Liver (tissue), 9 donors: ENCODE measurements around the gene RHOG. TPM values are rescaled to one million over a fixed set of nuclear protein-coding genes. Genes with fewer than 3 reads are reported as not detected.

Experiments
- DNase-seq: peaks from one replicate; pipeline ENCODE4 v3.0.0-alpha.2; 2017; ENCODE audit warnings: low spot score
- H3K27ac ChIP-seq, 2 donors: one replicate each; pipeline ENCODE4 v1.7.0; 2013; ENCODE audit warnings: inconsistent platforms in 2 of 2, low read length in 2 of 2, control low read depth in 1 of 2, low read depth in 1 of 2, mild to moderate bottlenecking in 1 of 2
- H3K27me3 ChIP-seq, 4 donors: one replicate each; pipeline versions ENCODE4 v1.6.1 to v1.7.0; 2013; ENCODE audit warnings: low read length in 3 of 4, inconsistent platforms in 1 of 4, mild to moderate bottlenecking in 1 of 4, moderate library complexity in 1 of 4; ENCODE audit not compliant: control insufficient read depth in 4 of 4, insufficient read depth in 4 of 4
- H3K36me3 ChIP-seq, 4 donors: one replicate each; pipeline versions ENCODE4 v1.6.1 to v1.7.0; 2013; ENCODE audit warnings: low read length in 3 of 4, mild to moderate bottlenecking in 3 of 4, low read depth in 1 of 4, moderate library complexity in 1 of 4; ENCODE audit not compliant: control insufficient read depth in 4 of 4, insufficient read depth in 3 of 4
- H3K4me1 ChIP-seq, 4 donors: one replicate each; pipeline versions ENCODE4 v1.6.1 to v1.7.0; 2013; ENCODE audit warnings: low read length in 3 of 4, mild to moderate bottlenecking in 3 of 4, moderate library complexity in 1 of 4; ENCODE audit not compliant: control insufficient read depth in 4 of 4, insufficient read depth in 4 of 4
- H3K4me3 ChIP-seq, 3 donors: one replicate each; pipeline versions ENCODE4 v1.6.1 to v1.7.0; 2013; ENCODE audit warnings: low read length in 3 of 3, control low read depth in 1 of 3, low read depth in 1 of 3, mild to moderate bottlenecking in 1 of 3
- H3K9ac ChIP-seq, 2 donors: one replicate each; pipeline ENCODE4 v1.7.0; 2013; ENCODE audit warnings: low read length in 2 of 2, mild to moderate bottlenecking in 2 of 2, moderate library complexity in 2 of 2, control low read depth in 1 of 2, low read depth in 1 of 2
- H3K9me3 ChIP-seq, 4 donors: one replicate each; pipeline versions ENCODE4 v1.6.1 to v1.7.0; 2013; ENCODE audit warnings: low read length in 3 of 4; ENCODE audit not compliant: control insufficient read depth in 4 of 4
- EGR1 ChIP-seq, 2 donors: IDR thresholded peaks; 2 replicates each; pipeline ENCODE4 v1.6.1; 2016 to 2018; ENCODE audit warnings: antibody characterized with exemption in 2 of 2, low read depth in 2 of 2
- FOXA1 ChIP-seq: IDR thresholded peaks from 2 replicates; pipeline ENCODE4 v1.6.1; 2016; ENCODE audit warnings: antibody characterized with exemption
- FOXA2 ChIP-seq: IDR thresholded peaks from 2 replicates; pipeline ENCODE4 v1.6.1; 2016; ENCODE audit warnings: antibody characterized with exemption
- GABPA ChIP-seq, 2 donors: IDR thresholded peaks in 1 of 2; conservative IDR thresholded peaks in 1 of 2; 2 replicates each; pipeline ENCODE4 v1.6.1; 2016; ENCODE audit warnings: antibody characterized with exemption in 2 of 2, mild to moderate bottlenecking in 1 of 2, moderate library complexity in 1 of 2
- HNF4A ChIP-seq, 2 donors: conservative IDR thresholded peaks; 2 replicates each; pipeline ENCODE4 v1.6.1; 2016; ENCODE audit warnings: antibody characterized with exemption in 2 of 2, mild to moderate bottlenecking in 2 of 2
- HNF4G ChIP-seq: IDR thresholded peaks from 2 replicates; pipeline ENCODE4 v1.6.1; 2016; ENCODE audit warnings: antibody characterized with exemption
- JUND ChIP-seq, 2 donors: IDR thresholded peaks; 2 replicates each; pipeline ENCODE4 v1.6.1; 2016; ENCODE audit warnings: antibody characterized with exemption in 2 of 2
- NR2F2 ChIP-seq: IDR thresholded peaks from 2 replicates; pipeline ENCODE4 v1.6.1; 2016; ENCODE audit warnings: antibody characterized with exemption
- RAD21 ChIP-seq, 2 donors: IDR thresholded peaks; 2 replicates each; pipeline ENCODE4 v1.6.1; 2016; ENCODE audit warnings: antibody characterized with exemption in 2 of 2, mild to moderate bottlenecking in 2 of 2
- RXRA ChIP-seq, 2 donors: IDR thresholded peaks; 2 replicates each; pipeline ENCODE4 v1.6.1; 2017 to 2018; ENCODE audit warnings: antibody characterized with exemption in 2 of 2, mild to moderate bottlenecking in 1 of 2
- SP1 ChIP-seq: IDR thresholded peaks from 2 replicates; pipeline ENCODE4 v1.6.1; 2018; ENCODE audit warnings: antibody characterized with exemption, mild to moderate bottlenecking
- TAF1 ChIP-seq: conservative IDR thresholded peaks from 2 replicates; pipeline ENCODE4 v1.6.1; 2016; ENCODE audit warnings: antibody characterized with exemption, mild to moderate bottlenecking
- YY1 ChIP-seq: IDR thresholded peaks from 2 replicates; pipeline ENCODE4 v1.6.1; 2016; ENCODE audit warnings: antibody characterized with exemption, mild to moderate bottlenecking
- WGBS: extraction: QIAGEN DNeasy Blood & Tissue Kit; methylation state at CpG from one replicate; pipeline ENCODE4 v1.1.7; 2013; 5-methylcytosine and 5-hydroxymethylcytosine counted together
- polyA plus RNA-seq, 2 donors: library from polyadenylated mRNA; stranded (reverse) in 1 of 2; unstranded in 1 of 2; fragments of 200-250 nt in 1 of 2; fragments of >200 nt in 1 of 2; fragmentation: Nextera tagmentation in 1 of 2; extraction: Ambion mirVana in 1 of 2; gene quantifications; one replicate each; pipeline versions ENCODE4 v1.2.1 to v1.2.3, GENCODE V29; 2013 to 2015
- total RNA-seq, 2 donors: library from RNA; depleted of rRNA; stranded (reverse); fragments of >200 nt; gene quantifications; one replicate each; pipeline ENCODE4 v1.2.3, GENCODE V29; 2014
- TF ChIP-seq, protein P1 (sequence below): IDR thresholded peaks from 2 replicates; pipeline ENCODE4 v1.6.1; 2016; ENCODE audit warnings: antibody characterized with exemption
- TF ChIP-seq, protein P2 (sequence below): fragments of 150-350 bp; IDR thresholded peaks from 2 replicates; pipeline ENCODE4 v1.5.1; 2017; ENCODE audit warnings: improper control_type of control experiment, low read depth, low read length; ENCODE audit not compliant: missing input control
- TF ChIP-seq, protein P3 (sequence below): IDR thresholded peaks from 2 replicates; pipeline ENCODE4 v1.6.1; 2016; ENCODE audit warnings: antibody characterized with exemption
- TF ChIP-seq, protein P4 (sequence below): IDR thresholded peaks from 2 replicates; pipeline ENCODE4 v1.6.1; 2016; ENCODE audit warnings: antibody characterized with exemption, mild to moderate bottlenecking
- TF ChIP-seq, protein P5 (sequence below): IDR thresholded peaks from 2 replicates; pipeline ENCODE4 v1.6.1; 2016; ENCODE audit warnings: antibody characterized with exemption
- donor health status: healthy.
- donor health status: healthy.
- donor health status: healthy.
- donor health status: healthy.
- donor health status: healthy.

RHOG gene
- total and polyA plus RNA-seq, 4 donors = 7.4 to 32.9 (median 17.8) TPM

DNA sequence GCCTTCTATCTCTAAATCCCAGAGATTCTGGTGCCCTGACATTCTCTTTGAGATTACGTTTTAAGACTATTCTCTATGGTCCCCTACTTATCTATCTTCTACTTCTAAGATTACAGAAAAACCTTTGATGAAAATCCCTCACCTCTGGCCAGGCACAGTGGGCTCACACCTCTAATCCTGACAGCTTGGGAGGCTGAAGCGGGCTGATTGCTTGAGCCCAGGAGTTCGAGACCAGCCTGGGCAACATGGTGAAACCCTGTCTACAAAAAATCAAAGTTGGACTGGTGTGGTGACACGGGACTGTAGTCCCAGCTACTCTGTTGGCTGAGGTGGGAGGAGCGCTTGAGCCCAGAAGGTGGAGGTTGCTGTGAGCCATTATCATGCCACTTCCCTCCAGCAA lies 57.8 kb downstream of the RHOG start:
- no peak for TF ChIP-seq NR2F2
- TF ChIP-seq, protein P1, sequence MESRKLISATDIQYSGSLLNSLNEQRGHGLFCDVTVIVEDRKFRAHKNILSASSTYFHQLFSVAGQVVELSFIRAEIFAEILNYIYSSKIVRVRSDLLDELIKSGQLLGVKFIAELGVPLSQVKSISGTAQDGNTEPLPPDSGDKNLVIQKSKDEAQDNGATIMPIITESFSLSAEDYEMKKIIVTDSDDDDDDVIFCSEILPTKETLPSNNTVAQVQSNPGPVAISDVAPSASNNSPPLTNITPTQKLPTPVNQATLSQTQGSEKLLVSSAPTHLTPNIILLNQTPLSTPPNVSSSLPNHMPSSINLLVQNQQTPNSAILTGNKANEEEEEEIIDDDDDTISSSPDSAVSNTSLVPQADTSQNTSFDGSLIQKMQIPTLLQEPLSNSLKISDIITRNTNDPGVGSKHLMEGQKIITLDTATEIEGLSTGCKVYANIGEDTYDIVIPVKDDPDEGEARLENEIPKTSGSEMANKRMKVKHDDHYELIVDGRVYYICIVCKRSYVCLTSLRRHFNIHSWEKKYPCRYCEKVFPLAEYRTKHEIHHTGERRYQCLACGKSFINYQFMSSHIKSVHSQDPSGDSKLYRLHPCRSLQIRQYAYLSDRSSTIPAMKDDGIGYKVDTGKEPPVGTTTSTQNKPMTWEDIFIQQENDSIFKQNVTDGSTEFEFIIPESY = no peak
- TF ChIP-seq JUND (IDR thresholded peaks at IDR 0.05) = no peak
- no peak for TF ChIP-seq HNF4G
- TF ChIP-seq RAD21 (IDR thresholded peaks at IDR 0.05) = no peak
- TF ChIP-seq FOXA1 = no peak
- TF ChIP-seq, protein P2, sequence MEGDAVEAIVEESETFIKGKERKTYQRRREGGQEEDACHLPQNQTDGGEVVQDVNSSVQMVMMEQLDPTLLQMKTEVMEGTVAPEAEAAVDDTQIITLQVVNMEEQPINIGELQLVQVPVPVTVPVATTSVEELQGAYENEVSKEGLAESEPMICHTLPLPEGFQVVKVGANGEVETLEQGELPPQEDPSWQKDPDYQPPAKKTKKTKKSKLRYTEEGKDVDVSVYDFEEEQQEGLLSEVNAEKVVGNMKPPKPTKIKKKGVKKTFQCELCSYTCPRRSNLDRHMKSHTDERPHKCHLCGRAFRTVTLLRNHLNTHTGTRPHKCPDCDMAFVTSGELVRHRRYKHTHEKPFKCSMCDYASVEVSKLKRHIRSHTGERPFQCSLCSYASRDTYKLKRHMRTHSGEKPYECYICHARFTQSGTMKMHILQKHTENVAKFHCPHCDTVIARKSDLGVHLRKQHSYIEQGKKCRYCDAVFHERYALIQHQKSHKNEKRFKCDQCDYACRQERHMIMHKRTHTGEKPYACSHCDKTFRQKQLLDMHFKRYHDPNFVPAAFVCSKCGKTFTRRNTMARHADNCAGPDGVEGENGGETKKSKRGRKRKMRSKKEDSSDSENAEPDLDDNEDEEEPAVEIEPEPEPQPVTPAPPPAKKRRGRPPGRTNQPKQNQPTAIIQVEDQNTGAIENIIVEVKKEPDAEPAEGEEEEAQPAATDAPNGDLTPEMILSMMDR = no peak
- TF ChIP-seq HNF4A (conservative IDR thresholded peaks at IDR 0.05) = no peak
- no peak for TF ChIP-seq TAF1
- TF ChIP-seq SP1 = no peak
- no peak for TF ChIP-seq GABPA (IDR thresholded peaks at IDR 0.05 in 1 of 2, conservative IDR thresholded peaks at IDR 0.05 in 1 of 2)
- no peak for TF ChIP-seq YY1
- TF ChIP-seq, protein P3, sequence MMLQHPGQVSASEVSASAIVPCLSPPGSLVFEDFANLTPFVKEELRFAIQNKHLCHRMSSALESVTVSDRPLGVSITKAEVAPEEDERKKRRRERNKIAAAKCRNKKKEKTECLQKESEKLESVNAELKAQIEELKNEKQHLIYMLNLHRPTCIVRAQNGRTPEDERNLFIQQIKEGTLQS = no peak
- TF ChIP-seq, protein P4, sequence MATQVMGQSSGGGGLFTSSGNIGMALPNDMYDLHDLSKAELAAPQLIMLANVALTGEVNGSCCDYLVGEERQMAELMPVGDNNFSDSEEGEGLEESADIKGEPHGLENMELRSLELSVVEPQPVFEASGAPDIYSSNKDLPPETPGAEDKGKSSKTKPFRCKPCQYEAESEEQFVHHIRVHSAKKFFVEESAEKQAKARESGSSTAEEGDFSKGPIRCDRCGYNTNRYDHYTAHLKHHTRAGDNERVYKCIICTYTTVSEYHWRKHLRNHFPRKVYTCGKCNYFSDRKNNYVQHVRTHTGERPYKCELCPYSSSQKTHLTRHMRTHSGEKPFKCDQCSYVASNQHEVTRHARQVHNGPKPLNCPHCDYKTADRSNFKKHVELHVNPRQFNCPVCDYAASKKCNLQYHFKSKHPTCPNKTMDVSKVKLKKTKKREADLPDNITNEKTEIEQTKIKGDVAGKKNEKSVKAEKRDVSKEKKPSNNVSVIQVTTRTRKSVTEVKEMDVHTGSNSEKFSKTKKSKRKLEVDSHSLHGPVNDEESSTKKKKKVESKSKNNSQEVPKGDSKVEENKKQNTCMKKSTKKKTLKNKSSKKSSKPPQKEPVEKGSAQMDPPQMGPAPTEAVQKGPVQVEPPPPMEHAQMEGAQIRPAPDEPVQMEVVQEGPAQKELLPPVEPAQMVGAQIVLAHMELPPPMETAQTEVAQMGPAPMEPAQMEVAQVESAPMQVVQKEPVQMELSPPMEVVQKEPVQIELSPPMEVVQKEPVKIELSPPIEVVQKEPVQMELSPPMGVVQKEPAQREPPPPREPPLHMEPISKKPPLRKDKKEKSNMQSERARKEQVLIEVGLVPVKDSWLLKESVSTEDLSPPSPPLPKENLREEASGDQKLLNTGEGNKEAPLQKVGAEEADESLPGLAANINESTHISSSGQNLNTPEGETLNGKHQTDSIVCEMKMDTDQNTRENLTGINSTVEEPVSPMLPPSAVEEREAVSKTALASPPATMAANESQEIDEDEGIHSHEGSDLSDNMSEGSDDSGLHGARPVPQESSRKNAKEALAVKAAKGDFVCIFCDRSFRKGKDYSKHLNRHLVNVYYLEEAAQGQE = no peak
- no peak for TF ChIP-seq RXRA (IDR thresholded peaks at IDR 0.05)
- TF ChIP-seq EGR1 (IDR thresholded peaks at IDR 0.05; ENCODE audit: low read depth in 2 of 2) = no peak
- TF ChIP-seq, protein P5, sequence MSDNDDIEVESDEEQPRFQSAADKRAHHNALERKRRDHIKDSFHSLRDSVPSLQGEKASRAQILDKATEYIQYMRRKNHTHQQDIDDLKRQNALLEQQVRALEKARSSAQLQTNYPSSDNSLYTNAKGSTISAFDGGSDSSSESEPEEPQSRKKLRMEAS = no peak
- TF ChIP-seq FOXA2 = no peak
- peaks cover 2 to 15% (median 13%) of the 10 kb centered on the region in 4 donors for H3K36me3 ChIP-seq
- H3K27me3 ChIP-seq = no peaks in the 10 kb centered on the region
- no peaks in the 10 kb centered on the region for H3K9me3 ChIP-seq
- peaks cover 3 to 11% (median 5%) of the 10 kb centered on the region in 4 donors for H3K4me1 ChIP-seq
- DNase-seq = no peak
- no peak overlapping the region for H3K27ac ChIP-seq
- WGBS = 90% methylated on average over 5 of the region's 5 CpGs
- no peak overlapping the region for H3K4me3 ChIP-seq
- H3K9ac ChIP-seq = no peak overlapping the region
